Fibroblast of the conjunctiva (primary cell): ENCODE results near the gene VAV2.

Experiments used
- DNase-seq: peaks from one replicate; pipeline ENCODE4 v3.0.0-alpha.2; 2010; ENCODE audit warnings: low read depth

VAV2 gene

GRCh38 chr9:133890583-133890982 lies 101.5 kb downstream of the VAV2 start:
- no peak for DNase-seq

DNA sequence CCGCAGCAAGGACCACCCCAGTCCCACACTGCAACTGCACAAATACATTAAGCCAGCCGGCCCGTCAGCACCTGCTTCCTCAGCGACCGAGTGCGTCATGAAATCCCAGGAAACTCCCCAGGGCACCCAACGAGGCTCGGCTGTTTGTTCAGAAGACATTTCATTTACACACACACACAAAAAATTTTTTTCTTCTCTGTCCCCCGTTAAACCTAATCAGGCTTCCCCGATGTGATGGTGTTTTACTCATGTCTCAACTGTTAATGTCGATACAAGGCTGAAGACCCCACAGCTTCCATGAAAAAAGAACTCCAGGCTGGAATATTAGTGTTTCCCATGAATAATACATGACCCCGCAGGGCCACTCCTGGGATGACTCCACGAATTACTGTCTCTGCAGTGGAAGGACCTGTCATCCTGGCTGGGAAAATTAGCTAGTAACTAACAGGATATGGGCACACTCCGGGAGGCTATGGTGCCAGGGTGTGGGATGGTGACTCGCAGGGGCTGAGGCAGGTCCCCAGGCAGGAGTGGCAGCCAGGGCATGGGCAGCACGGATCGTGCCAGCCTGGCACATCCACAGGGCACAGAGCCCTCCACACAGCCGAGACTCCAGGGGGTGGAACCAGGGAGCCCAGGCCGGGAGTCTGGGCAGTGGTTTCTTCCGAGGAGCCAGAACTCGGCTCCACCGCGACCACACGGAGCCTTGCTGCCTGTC lies 102.4 kb downstream of the VAV2 start:
- DNase-seq, result no peak

GRCh38 chr9:133888809-133889491 lies 103.2 kb downstream of the VAV2 start:
- DNase-seq, result no peak

GRCh38 chr9:133888048-133888808 lies 103.9 kb downstream of the VAV2 start:
- no peak for DNase-seq

GRCh38 chr9:133887540-133888047 lies 104.5 kb downstream of the VAV2 start:
- no peak for DNase-seq

- no peak for DNase-seq
Measured at GRCh38 chr9:133886563-133887501, 105.3 kb downstream of the VAV2 start.

DNA sequence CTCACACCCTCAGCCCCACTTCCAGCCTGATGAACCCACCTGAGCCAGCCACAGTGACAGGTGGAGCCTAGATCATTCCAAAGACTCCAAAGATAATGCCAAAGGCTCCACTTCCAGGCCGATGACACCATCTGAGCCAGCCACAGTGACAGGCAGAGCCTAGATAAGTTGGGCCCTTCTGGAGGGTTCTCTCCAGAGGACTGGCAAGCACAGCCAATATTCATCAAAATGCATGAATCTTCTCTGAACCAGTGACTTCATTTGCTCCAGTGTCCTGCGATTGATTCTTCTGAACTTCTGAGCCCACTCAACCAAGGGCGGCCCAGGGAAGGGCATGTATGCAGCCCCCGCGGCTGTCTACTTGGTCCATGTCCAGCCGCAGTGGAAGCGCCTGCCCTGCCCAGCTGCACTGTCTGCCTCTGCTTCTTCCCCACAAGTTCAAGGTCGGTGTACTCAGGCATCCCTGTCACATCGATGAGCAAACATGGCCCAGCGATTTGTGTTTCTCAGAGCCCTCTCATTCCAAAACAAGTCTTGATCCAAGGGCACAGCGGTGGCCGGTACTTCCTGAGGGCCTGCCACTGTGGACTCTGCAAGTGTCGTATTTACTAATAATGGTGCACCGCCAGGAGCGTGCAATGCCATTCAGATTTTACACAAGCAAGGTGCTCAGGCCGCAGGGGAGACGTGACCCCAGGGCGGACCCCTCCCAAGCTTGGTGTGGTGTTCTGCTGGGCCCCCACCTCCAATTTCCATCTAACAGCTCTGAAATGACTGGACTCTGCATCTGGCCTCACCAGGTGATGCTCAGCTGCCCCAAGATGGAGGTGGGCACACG lies 107.0 kb downstream of the VAV2 start:
- no peak for DNase-seq

- no peak for DNase-seq
Measured at GRCh38 chr9:133882849-133883755, 109.0 kb downstream of the VAV2 start.

GRCh38 chr9:133881671-133882381 lies 110.3 kb downstream of the VAV2 start:
- DNase-seq, result no peak

DNA sequence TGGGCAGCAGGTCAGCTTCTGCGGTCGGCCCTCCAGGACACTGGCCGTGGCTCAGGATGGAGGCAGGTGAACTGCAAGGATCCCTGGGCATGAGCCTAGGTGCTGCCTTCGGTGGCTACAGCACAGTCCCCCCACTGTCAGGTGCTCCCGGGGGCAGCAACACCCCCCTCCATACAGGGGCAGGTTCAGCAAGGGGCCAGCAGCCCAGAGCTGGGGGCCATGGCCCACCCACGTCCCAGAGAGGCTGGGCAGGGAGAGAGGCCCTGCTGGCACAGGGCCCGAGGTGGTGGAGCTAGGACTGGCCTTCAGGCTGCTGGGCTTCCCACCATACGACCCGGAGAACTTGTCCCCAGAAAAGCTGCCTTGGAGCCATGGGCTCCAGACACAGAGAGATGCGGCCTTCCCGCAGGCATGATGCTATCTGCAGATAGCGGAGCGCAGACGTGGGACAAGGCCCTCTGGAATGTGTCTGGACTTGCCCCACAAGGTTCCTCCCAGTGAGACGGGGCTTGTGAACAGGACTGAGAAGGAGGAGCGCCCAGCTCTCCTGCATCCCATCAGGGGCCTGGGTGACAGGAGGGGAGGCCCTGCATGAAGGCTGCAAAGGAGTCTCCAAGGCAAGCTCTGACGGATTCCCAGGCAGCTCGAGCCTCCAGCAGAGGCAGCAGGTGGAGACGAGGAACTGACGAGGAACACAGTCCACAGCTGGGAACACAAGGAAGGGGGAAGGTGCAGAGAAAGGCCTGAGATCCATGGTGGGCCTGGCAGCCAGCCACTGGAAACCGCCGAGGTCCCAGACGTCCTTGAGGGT lies 111.1 kb downstream of the VAV2 start:
- DNase-seq, result no peak

DNA sequence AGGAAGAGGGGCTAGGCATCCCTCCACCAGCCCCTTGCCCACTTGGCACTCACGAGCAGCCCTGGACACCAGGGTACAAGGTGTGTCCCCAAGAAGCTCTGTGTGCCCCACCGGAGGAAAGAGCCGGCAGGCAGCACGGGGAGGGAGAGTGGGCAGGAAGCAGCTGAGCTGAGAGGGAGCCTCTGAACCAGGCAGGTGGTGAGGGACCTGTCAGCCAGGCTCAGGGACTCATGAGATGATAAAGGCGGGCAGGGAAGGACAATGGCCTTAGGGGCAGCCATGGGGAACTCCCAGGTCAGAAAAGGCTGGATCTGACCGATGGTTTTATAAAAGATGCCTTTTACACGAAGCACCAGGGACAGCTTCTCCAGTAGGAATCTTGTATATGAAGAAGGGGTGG lies 112.0 kb downstream of the VAV2 start:
- no peak for DNase-seq

GRCh38 chr9:133879615-133880014 lies 112.5 kb downstream of the VAV2 start:
- no peak for DNase-seq

DNA sequence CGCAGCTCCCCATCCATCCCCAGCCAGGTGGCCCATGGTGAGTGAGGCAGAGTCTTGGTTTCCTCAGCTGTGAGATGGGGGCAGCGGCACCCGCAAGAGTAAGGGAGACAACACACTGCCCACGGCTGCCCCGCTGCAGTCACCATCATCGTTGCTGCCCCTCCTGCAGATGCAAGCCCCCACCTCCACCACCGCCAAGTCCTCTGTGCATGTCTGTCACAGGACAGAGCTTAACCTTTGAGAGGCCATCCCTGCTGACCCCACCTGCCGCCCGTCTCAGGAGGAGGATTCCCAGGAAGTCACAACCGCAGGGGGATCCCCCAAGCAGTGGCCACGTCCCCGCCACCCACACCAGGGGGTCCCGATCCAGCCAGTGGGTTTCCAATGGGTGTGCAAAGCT lies 113.7 kb downstream of the VAV2 start:
- DNase-seq, result no peak

- no peak for DNase-seq
Measured at GRCh38 chr9:133877967-133878366, 114.2 kb downstream of the VAV2 start.

DNA sequence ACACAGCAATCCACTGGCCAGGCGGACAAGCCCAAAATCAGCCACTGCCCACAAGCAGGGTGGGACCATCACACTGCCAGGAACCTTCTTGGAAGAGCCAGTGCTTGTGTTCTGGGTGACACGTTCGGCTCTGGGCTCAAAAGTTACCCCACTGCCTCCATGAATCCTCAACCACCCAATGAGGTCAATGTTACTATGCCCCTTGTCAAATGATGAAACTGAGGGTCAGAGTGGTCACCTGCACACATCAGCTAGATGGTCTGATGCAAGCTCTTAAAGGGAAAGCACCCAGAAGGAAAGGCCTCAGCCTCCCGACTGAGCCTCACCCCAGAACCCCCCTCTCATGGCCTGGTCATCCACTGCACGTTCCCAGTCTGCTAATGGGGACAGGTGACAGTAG lies 114.8 kb downstream of the VAV2 start:
- no peak for DNase-seq

DNA sequence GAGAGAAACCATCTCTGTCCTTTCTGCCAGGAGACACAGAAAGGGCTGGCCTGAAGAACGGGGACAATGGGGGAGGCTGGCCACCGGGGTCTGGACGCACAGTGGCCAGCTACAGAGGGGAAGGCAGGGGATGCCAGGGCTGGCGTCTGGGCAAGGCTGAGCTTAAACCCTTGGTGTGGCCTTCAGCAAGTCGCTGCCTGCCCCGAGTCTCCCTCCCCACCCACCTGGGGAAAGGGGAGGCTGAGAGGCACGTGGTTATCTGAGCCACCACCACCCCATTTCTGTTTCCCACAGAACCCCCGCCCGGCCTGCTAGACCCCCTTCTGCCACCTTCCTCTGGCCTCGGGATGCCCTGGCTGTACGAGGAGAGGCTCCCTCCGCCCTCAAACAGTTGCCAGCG lies 115.3 kb downstream of the VAV2 start:
- no peak for DNase-seq

- DNase-seq, result no peak
Measured at GRCh38 chr9:133876144-133876543, 116.0 kb downstream of the VAV2 start.

DNA sequence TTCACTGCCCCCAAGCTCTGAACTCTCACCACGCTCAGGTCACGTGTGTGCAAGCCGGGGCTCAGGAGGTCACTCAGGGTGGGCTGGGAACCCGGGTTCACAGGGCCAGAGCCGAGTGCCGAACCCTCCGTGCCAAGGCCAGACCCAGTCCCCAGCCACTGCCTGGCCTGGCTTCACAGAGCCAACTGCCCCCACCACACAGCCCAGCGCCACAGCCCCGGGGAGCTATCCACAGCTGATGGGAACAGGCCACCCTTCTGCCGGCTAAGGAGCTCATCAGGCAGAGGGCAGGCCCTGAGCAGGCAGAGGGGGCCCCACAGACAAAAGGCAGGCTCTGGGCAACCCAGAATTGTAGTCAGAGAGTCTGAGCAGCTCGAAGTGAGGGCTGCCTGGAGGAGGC lies 117.0 kb downstream of the VAV2 start:
- no peak for DNase-seq
